ENCODE measurements around the gene KDM4C.
"Not testable (repeated sequence)": the region's sequence is repeated elsewhere in the genome, so short reads cannot be mapped to it uniquely, and the experiment has no call there.

The KDM4C gene

GRCh38 chr9:6944093-6944551 lies 186.3 kb downstream of the KDM4C start:
- TF ChIP-seq CTCF (conservative IDR thresholded peaks at IDR 0.05; ENCODE audit: control insufficient read depth, insufficient read depth, low read depth, low read length), result peak; percentile 21
- H3K4me3 ChIP-seq (ENCODE audit: control insufficient read depth, low read depth, low read length), result no peak overlapping the region
- DNase-seq (ENCODE audit: low read depth), result peak; percentile 89

GRCh38 chr9:6944896-6945295 lies 187.1 kb downstream of the KDM4C start:
- H3K4me3 ChIP-seq (ENCODE audit: control insufficient read depth, low read depth, low read length), result no peak overlapping the region
- no peak for TF ChIP-seq CTCF (conservative IDR thresholded peaks at IDR 0.05; ENCODE audit: control insufficient read depth, insufficient read depth, low read depth, low read length)
- DNase-seq (ENCODE audit: low read depth), result peak; percentile 56

GRCh38 chr9:6945816-6946215 lies 188.0 kb downstream of the KDM4C start:
- TF ChIP-seq CTCF (conservative IDR thresholded peaks at IDR 0.05; ENCODE audit: control insufficient read depth, insufficient read depth, low read depth, low read length), result no peak
- no peak for DNase-seq (ENCODE audit: low read depth)
- no peak overlapping the region for H3K4me3 ChIP-seq (ENCODE audit: control insufficient read depth, low read depth, low read length)

- no peak for DNase-seq (ENCODE audit: low read depth)
- no peak overlapping the region for H3K4me3 ChIP-seq (ENCODE audit: control insufficient read depth, low read depth, low read length)
- TF ChIP-seq CTCF (conservative IDR thresholded peaks at IDR 0.05; ENCODE audit: control insufficient read depth, insufficient read depth, low read depth, low read length), result no peak
These were observed 188.9 kb downstream of the KDM4C start for GRCh38 chr9:6946583-6947166.

- H3K4me3 ChIP-seq (ENCODE audit: control insufficient read depth, low read depth, low read length); DNase-seq (ENCODE audit: low read depth): not testable (repeated sequence)
These were observed 191.1 kb downstream of the KDM4C start for GRCh38 chr9:6948921-6949320.

- H3K4me3 ChIP-seq (ENCODE audit: control insufficient read depth, low read depth, low read length), result no peak overlapping the region
- no peak for TF ChIP-seq CTCF (conservative IDR thresholded peaks at IDR 0.05; ENCODE audit: control insufficient read depth, insufficient read depth, low read depth, low read length)
- peak; percentile 86 for DNase-seq (ENCODE audit: low read depth)
These were observed 197.6 kb downstream of the KDM4C start for GRCh38 chr9:6955251-6955921.

- DNase-seq (ENCODE audit: low read depth), result no peak
- H3K4me3 ChIP-seq (ENCODE audit: control insufficient read depth, low read depth, low read length), result no peak overlapping the region
- TF ChIP-seq CTCF (conservative IDR thresholded peaks at IDR 0.05; ENCODE audit: control insufficient read depth, insufficient read depth, low read depth, low read length), result no peak
These were observed 199.1 kb downstream of the KDM4C start for GRCh38 chr9:6956879-6957278.

Measured in fibroblast of mammary gland (primary cell).